ENCODE data around the gene AIFM1.

DNA sequence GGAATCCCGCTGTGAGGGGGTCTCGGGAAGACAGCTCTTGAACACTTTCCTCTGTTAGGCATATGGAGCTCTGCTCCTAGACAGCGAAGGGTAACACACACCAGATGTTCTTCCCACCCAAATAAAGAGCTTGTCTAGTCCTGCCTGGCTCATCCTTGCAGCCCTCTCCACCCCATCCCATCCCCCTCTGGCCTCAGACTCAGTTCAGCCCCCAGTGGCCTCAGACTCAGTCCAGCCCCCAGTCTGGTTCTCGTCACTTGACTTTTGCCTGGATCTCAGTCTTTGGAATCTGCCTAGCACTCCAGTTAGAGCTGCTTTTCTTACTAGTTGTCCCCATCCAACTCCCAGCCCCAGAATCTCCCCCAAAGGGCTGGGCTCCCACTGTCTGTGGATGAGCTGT, 21.0 kb upstream of the AIFM1 start:
- TF ChIP-seq, protein P1, sequence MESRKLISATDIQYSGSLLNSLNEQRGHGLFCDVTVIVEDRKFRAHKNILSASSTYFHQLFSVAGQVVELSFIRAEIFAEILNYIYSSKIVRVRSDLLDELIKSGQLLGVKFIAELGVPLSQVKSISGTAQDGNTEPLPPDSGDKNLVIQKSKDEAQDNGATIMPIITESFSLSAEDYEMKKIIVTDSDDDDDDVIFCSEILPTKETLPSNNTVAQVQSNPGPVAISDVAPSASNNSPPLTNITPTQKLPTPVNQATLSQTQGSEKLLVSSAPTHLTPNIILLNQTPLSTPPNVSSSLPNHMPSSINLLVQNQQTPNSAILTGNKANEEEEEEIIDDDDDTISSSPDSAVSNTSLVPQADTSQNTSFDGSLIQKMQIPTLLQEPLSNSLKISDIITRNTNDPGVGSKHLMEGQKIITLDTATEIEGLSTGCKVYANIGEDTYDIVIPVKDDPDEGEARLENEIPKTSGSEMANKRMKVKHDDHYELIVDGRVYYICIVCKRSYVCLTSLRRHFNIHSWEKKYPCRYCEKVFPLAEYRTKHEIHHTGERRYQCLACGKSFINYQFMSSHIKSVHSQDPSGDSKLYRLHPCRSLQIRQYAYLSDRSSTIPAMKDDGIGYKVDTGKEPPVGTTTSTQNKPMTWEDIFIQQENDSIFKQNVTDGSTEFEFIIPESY (IDR thresholded peaks at IDR 0.05): no peak
- TF ChIP-seq, protein P2, sequence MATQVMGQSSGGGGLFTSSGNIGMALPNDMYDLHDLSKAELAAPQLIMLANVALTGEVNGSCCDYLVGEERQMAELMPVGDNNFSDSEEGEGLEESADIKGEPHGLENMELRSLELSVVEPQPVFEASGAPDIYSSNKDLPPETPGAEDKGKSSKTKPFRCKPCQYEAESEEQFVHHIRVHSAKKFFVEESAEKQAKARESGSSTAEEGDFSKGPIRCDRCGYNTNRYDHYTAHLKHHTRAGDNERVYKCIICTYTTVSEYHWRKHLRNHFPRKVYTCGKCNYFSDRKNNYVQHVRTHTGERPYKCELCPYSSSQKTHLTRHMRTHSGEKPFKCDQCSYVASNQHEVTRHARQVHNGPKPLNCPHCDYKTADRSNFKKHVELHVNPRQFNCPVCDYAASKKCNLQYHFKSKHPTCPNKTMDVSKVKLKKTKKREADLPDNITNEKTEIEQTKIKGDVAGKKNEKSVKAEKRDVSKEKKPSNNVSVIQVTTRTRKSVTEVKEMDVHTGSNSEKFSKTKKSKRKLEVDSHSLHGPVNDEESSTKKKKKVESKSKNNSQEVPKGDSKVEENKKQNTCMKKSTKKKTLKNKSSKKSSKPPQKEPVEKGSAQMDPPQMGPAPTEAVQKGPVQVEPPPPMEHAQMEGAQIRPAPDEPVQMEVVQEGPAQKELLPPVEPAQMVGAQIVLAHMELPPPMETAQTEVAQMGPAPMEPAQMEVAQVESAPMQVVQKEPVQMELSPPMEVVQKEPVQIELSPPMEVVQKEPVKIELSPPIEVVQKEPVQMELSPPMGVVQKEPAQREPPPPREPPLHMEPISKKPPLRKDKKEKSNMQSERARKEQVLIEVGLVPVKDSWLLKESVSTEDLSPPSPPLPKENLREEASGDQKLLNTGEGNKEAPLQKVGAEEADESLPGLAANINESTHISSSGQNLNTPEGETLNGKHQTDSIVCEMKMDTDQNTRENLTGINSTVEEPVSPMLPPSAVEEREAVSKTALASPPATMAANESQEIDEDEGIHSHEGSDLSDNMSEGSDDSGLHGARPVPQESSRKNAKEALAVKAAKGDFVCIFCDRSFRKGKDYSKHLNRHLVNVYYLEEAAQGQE (IDR thresholded peaks at IDR 0.05): no peak
- TF ChIP-seq, protein P3, sequence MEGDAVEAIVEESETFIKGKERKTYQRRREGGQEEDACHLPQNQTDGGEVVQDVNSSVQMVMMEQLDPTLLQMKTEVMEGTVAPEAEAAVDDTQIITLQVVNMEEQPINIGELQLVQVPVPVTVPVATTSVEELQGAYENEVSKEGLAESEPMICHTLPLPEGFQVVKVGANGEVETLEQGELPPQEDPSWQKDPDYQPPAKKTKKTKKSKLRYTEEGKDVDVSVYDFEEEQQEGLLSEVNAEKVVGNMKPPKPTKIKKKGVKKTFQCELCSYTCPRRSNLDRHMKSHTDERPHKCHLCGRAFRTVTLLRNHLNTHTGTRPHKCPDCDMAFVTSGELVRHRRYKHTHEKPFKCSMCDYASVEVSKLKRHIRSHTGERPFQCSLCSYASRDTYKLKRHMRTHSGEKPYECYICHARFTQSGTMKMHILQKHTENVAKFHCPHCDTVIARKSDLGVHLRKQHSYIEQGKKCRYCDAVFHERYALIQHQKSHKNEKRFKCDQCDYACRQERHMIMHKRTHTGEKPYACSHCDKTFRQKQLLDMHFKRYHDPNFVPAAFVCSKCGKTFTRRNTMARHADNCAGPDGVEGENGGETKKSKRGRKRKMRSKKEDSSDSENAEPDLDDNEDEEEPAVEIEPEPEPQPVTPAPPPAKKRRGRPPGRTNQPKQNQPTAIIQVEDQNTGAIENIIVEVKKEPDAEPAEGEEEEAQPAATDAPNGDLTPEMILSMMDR (IDR thresholded peaks at IDR 0.05; ENCODE audit: low read depth, low read length, missing input control): no peak

Data from liver (tissue), 2 donors.